ENCODE data around the gene GBE1.

The GBE1 gene

DNA sequence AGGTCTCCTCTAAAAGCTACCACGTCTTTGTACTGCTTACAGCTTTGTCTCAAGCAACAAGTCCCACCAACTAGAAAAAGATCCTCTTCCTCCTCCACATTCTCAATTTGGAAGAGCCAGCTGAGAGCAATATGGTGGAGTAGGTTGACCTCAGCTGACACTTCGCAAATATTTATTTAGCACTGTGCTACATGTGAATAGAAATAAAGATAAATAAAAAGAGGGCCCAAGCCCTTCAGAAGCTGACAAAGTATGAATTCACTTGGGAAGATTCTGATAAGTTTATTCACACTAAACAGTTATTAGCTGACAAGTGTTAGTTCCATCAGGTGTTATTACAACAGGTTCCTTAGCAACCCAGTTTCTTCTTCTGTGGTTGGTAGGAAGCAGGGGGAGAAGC, 310.3 kb downstream of the GBE1 start:
- Histone ChIP-seq H3K36me3 (ENCODE audit: insufficient read depth, low read length) (no peaks in the 10 kb centered on the region), H2AFZ (ENCODE audit: low read depth, low read length) (no peak overlapping the region), H3K4me1 (ENCODE audit: insufficient read depth, low read length) (peaks cover 13% of the 10 kb centered on the region), H3K27me3 (ENCODE audit: insufficient read depth, low read length) (no peaks in the 10 kb centered on the region), H3K9me3 (ENCODE audit: low read length) (no peaks in the 10 kb centered on the region), H3K4me3 (ENCODE audit: low read length) (no peak overlapping the region)

GRCh38 chr3:81446806-81447205, 314.6 kb downstream of the GBE1 start:
- no peaks in the 10 kb centered on the region for H3K27me3 ChIP-seq (ENCODE audit: insufficient read depth, low read length)
- no peaks in the 10 kb centered on the region for H3K36me3 ChIP-seq (ENCODE audit: insufficient read depth, low read length)
- H2AFZ ChIP-seq (ENCODE audit: low read depth, low read length): no peak overlapping the region
- H3K4me1 ChIP-seq (ENCODE audit: insufficient read depth, low read length): peaks cover 3% of the 10 kb centered on the region
- H3K9me3 ChIP-seq (ENCODE audit: low read length): no peaks in the 10 kb centered on the region
- H3K4me3 ChIP-seq (ENCODE audit: low read length): no peak overlapping the region

DNA sequence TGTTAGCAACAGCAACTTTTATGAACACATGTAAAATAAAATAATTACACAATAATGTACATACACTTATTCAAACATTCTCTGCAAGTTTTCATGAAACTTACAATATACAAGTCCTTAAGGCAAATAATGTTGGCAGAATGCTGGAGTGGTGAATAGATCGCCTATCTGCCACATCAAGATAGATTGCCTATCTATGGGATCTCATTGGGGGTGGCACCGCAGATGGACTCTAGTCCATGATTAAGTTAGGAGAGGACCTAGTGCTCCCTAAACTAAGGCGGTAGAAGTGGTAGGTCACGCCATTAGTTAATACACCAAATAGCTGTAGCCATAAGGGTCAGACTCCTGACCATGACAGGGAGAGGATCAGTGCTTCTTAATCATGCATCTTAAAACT, 315.7 kb downstream of the GBE1 start:
- Histone ChIP-seq H3K4me1 (ENCODE audit: insufficient read depth, low read length) (peaks cover 3% of the 10 kb centered on the region), H3K27me3 (ENCODE audit: insufficient read depth, low read length) (no peaks in the 10 kb centered on the region), H2AFZ (ENCODE audit: low read depth, low read length) (no peak overlapping the region), H3K4me3 (ENCODE audit: low read length) (no peak overlapping the region), H3K36me3 (ENCODE audit: insufficient read depth, low read length) (no peaks in the 10 kb centered on the region), H3K9me3 (ENCODE audit: low read length) (no peaks in the 10 kb centered on the region)

- no peaks in the 10 kb centered on the region for H3K36me3 ChIP-seq (ENCODE audit: insufficient read depth, low read length)
- no peak overlapping the region for H3K4me3 ChIP-seq (ENCODE audit: low read length)
- no peaks in the 10 kb centered on the region for H3K9me3 ChIP-seq (ENCODE audit: low read length)
- H3K27me3 ChIP-seq (ENCODE audit: insufficient read depth, low read length): no peaks in the 10 kb centered on the region
- no peak overlapping the region for H2AFZ ChIP-seq (ENCODE audit: low read depth, low read length)
- peaks cover 3% of the 10 kb centered on the region for H3K4me1 ChIP-seq (ENCODE audit: insufficient read depth, low read length)
Observed at GRCh38 chr3:81444817-81445460, 316.5 kb downstream of the GBE1 start.

DNA sequence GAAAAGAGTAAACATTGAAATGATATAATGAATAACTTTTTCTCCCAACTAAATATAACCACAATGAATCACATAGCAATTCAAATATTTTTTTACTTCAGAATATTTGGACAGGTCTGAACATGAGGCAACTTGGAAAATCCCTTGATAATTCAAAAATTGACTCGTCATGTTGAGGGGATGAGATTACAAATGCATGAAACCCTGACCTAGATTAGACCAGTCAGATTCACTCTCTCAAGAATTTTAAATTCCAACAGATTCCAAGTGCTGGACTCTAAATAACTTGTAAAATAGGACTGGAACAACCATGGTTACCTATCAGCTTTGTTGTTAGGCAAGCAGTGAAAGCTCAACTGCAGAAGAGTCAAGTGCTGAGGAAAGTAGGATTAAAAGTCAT, 317.5 kb downstream of the GBE1 start:
- no peaks in the 10 kb centered on the region for H3K36me3 ChIP-seq (ENCODE audit: insufficient read depth, low read length)
- H2AFZ ChIP-seq (ENCODE audit: low read depth, low read length): no peak overlapping the region
- no peaks in the 10 kb centered on the region for H3K27me3 ChIP-seq (ENCODE audit: insufficient read depth, low read length)
- H3K4me1 ChIP-seq (ENCODE audit: insufficient read depth, low read length): peaks cover 3% of the 10 kb centered on the region
- no peaks in the 10 kb centered on the region for H3K9me3 ChIP-seq (ENCODE audit: low read length)
- H3K4me3 ChIP-seq (ENCODE audit: low read length): no peak overlapping the region

DNA sequence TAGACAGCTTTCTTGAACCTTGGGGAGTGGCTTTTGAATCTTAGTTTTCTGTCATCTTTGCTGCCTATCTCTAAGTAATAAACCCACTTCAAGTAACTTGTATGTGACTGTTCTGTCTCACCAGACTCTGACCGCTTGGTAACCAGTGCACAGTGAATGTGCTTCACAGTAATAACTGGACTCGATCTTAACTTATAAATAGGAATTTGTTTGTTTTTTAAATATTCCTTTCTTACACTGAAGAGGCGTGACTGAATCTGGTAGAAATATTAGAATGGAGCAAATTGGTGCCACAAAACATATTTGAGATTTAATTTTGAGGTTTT, 318.0 kb downstream of the GBE1 start:
- Histone ChIP-seq H3K27me3 (ENCODE audit: insufficient read depth, low read length) (no peaks in the 10 kb centered on the region), H3K4me3 (ENCODE audit: low read length) (no peak overlapping the region), H3K4me1 (ENCODE audit: insufficient read depth, low read length) (peaks cover 3% of the 10 kb centered on the region), H2AFZ (ENCODE audit: low read depth, low read length) (no peak overlapping the region), H3K36me3 (ENCODE audit: insufficient read depth, low read length) (no peaks in the 10 kb centered on the region), H3K9me3 (ENCODE audit: low read length) (no peaks in the 10 kb centered on the region)

DNA sequence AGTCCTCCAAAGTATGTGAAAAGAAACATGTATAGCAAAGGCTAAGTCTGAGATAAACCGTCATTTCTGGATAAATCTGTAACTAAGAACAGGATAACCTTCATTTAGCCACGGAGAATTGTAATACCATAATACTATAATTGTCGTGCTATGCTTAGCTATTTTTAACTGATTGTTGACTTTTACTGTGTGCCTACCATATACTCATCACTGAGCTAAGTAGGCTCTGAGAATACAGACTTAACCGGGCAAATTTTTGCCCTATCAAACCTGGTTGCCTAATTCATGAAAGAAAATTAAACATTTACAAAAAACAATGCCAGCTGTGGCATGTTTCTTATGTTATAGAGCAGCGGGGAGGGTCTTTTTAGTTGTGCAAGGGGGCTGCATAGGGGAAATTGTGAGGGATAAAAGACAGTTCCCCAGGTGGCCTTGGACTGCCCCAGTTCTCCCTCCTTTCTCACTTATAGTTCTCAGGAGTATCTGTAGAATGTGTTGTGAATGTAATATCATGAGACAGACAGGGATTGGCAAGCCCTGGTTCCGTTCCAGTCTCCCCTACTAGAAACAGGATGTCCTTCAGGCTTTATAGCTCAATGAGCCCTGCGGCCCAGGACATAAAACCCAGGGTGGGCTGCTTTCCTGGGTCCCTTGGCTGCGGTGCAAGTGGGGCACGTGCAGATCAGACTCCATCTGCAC, 318.5 kb downstream of the GBE1 start:
- no peaks in the 10 kb centered on the region for H3K36me3 ChIP-seq (ENCODE audit: insufficient read depth, low read length)
- no peak overlapping the region for H3K4me3 ChIP-seq (ENCODE audit: low read length)
- peaks cover 3% of the 10 kb centered on the region for H3K4me1 ChIP-seq (ENCODE audit: insufficient read depth, low read length)
- no peaks in the 10 kb centered on the region for H3K27me3 ChIP-seq (ENCODE audit: insufficient read depth, low read length)
- H2AFZ ChIP-seq (ENCODE audit: low read depth, low read length): no peak overlapping the region
- no peaks in the 10 kb centered on the region for H3K9me3 ChIP-seq (ENCODE audit: low read length)

DNA sequence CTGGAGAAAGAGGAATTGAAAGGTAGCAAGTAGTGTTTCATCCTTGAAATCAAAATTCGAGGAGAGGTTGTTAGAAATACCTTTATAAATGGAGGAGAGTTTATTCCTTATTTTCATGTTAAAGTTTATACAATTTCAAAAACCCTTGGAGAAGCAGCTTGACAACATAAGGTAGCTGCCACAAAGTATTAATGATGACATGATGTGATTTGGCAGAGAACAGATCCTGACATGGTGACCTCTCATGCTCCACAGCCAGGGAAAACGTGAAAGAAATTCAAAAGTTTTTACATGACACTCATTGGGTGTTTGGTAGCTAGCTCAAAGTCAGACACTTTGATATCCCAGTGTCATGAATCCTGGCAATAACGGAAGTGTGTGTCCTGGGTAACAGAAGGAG, 320.8 kb downstream of the GBE1 start:
- H3K9me3 ChIP-seq (ENCODE audit: low read length): no peaks in the 10 kb centered on the region
- H3K4me1 ChIP-seq (ENCODE audit: insufficient read depth, low read length): peaks cover 3% of the 10 kb centered on the region
- no peak overlapping the region for H2AFZ ChIP-seq (ENCODE audit: low read depth, low read length)
- H3K27me3 ChIP-seq (ENCODE audit: insufficient read depth, low read length): no peaks in the 10 kb centered on the region
- H3K36me3 ChIP-seq (ENCODE audit: insufficient read depth, low read length): no peaks in the 10 kb centered on the region
- no peak overlapping the region for H3K4me3 ChIP-seq (ENCODE audit: low read length)
